ENCODE results near the gene ANKRD31. TPM values are rescaled to one million over a fixed set of nuclear protein-coding genes. Genes with fewer than 3 reads are reported as not detected.

The ANKRD31 gene
- total RNA-seq, 1 experiment from 2014 or later = 0.26 TPM

GRCh38 chr5:75054134-75054930, 182.3 kb downstream of the ANKRD31 start:
- Histone ChIP-seq H3K27me3 (ENCODE audit: low read length) (no peaks in the 10 kb centered on the region), H2AFZ (ENCODE audit: low read length) (peak overlapping the region; percentile 95), H3K9ac (ENCODE audit: low read length) (no peak overlapping the region), H3K4me1 (ENCODE audit: insufficient read depth, low read length) (no peaks in the 10 kb centered on the region), H3K36me3 (ENCODE audit: low read depth, low read length) (no peaks in the 10 kb centered on the region), H3K79me2 (ENCODE audit: low read length) (no peaks in the 10 kb centered on the region), H3K4me2 (ENCODE audit: low read length) (peak overlapping the region; percentile 96), H3K27ac (ENCODE audit: low read length) (no peak overlapping the region), H3K9me2 (replicated peaks; ENCODE audit: low read length) (no peaks in the 10 kb centered on the region), H3F3A (ENCODE audit: low read length, unreplicated experiment) (no peaks in the 10 kb centered on the region), H3K4me3 (ENCODE audit: low read length) (peak overlapping the region; percentile 79), H4K20me1 (ENCODE audit: low read length) (no peaks in the 10 kb centered on the region), H3K9me3 (ENCODE audit: low read length) (no peaks in the 10 kb centered on the region)
- BruUV-seq (replicated peaks) = no TSS peak
- no peak for DNase-seq
- CTCF ChIA-PET = no interaction called here
- no peak for TF ChIP-seq EZH2 (IDR thresholded peaks at IDR 0.05; ENCODE audit: low read length, unreplicated experiment)
- no peak for TF ChIP-seq EZH2phosphoT487 (IDR thresholded peaks at IDR 0.05; ENCODE audit: borderline replicate concordance, low read length)
- no peak for TF ChIP-seq CTCF (conservative IDR thresholded peaks at IDR 0.05; ENCODE audit: low read depth, low read length)
- POLR2A ChIA-PET (ENCODE audit: unreplicated experiment) = no interaction called here
- intact Hi-C loops (cut with micrococcal nuclease) = loop anchor here (5.0 to 10.0 kb wide), 3 partner anchors 107 to 283 kb away; partner anchors contain the start of genes ANKRD31 and HMGCR
- ATAC-seq = no peak

GRCh38 chr5:75053304-75054133, 183.2 kb downstream of the ANKRD31 start:
- TF ChIP-seq EZH2phosphoT487 (IDR thresholded peaks at IDR 0.05; ENCODE audit: borderline replicate concordance, low read length) = no peak
- peak; percentile 13; the same call in 1 of the 2 replicates for TF ChIP-seq CTCF (conservative IDR thresholded peaks at IDR 0.05; ENCODE audit: low read depth, low read length)
- no peak for TF ChIP-seq EZH2 (IDR thresholded peaks at IDR 0.05; ENCODE audit: low read length, unreplicated experiment)
- ChIA-PET POLR2A (ENCODE audit: unreplicated experiment) (interaction anchor here (0.6 kb wide), 1 partner anchor 19 kb away, joined by 3 read pairs; no protein-coding TSS in a partner anchor), CTCF (no interaction called here)
- no peaks in the 10 kb centered on the region for H3F3A ChIP-seq (ENCODE audit: low read length, unreplicated experiment)
- ATAC-seq = peak; percentile 46
- H4K20me1 ChIP-seq (ENCODE audit: low read length) = no peaks in the 10 kb centered on the region
- peak overlapping the region; percentile 96 for H3K4me2 ChIP-seq (ENCODE audit: low read length)
- DNase-seq = peak; percentile 55
- intact Hi-C loops (cut with micrococcal nuclease) = loop anchor here (5.0 to 10.0 kb wide), 3 partner anchors 106 to 284 kb away; partner anchors contain the start of genes ANKRD31 and HMGCR
- peak overlapping the region; percentile 95 for H2AFZ ChIP-seq (ENCODE audit: low read length)
- no peaks in the 10 kb centered on the region for H3K4me1 ChIP-seq (ENCODE audit: insufficient read depth, low read length)
- no TSS peak for BruUV-seq (replicated peaks)
- no peaks in the 10 kb centered on the region for H3K36me3 ChIP-seq (ENCODE audit: low read depth, low read length)
- peak overlapping the region; percentile 79 for H3K4me3 ChIP-seq (ENCODE audit: low read length)
- no peak overlapping the region for H3K27ac ChIP-seq (ENCODE audit: low read length)
- no peaks in the 10 kb centered on the region for H3K27me3 ChIP-seq (ENCODE audit: low read length)
- H3K79me2 ChIP-seq (ENCODE audit: low read length) = no peaks in the 10 kb centered on the region
- no peak overlapping the region for H3K9ac ChIP-seq (ENCODE audit: low read length)
- H3K9me3 ChIP-seq (ENCODE audit: low read length) = no peaks in the 10 kb centered on the region
- H3K9me2 ChIP-seq (replicated peaks; ENCODE audit: low read length) = no peaks in the 10 kb centered on the region

All from PC-3 (cell line).